HEK293 (cell line): Measurements from ENCODE around the gene WDR44.

Experiments used
- CTCF ChIA-PET: fragments of 350-600 bp; formaldehyde crosslinking; extraction: SDS; loops from one replicate; lab custom pipeline; 2021; ENCODE audit warnings: antibody characterized with exemption; lab: Yijun Ruan, JAX
- POLR2A ChIA-PET: fragments of 300-600 bp; formaldehyde crosslinking; extraction: SDS; loops from one replicate; lab custom pipeline; 2020; ENCODE audit warnings: antibody characterized with exemption, inconsistent platforms; lab: Yijun Ruan, JAX
- H3K27ac ChIP-seq: fragments of 200-500 bp; sonication (Bioruptor generic); 2 replicates; pipeline ENCODE4 v1.5.1; 2014; ENCODE audit warnings: low read depth, low read length, control low read depth, inconsistent platforms; ENCODE audit errors: extremely low read depth
- H3K36me3 ChIP-seq, 2 experiments: fragments of 200-500 bp in 1 of 2; sonication (Bioruptor generic) in 1 of 2; 1 replicate in 1 of 2; 2 replicates in 1 of 2; pipeline ENCODE4 v1.5.1; 2014 to 2017; ENCODE audit warnings: inconsistent platforms in 2 of 2, low read length in 2 of 2; ENCODE audit not compliant: control insufficient read depth in 2 of 2, insufficient read depth in 1 of 2
- H3K4me1 ChIP-seq: fragments of 200-500 bp; sonication (Bioruptor generic); 2 replicates; pipeline ENCODE4 v1.5.1; 2014; ENCODE audit warnings: mild to moderate bottlenecking, low read length, inconsistent platforms; ENCODE audit not compliant: control insufficient read depth, insufficient read depth
- H3K4me3 ChIP-seq: 2 replicates; pipeline ENCODE4 v1.5.1; 2011; ENCODE audit warnings: low read depth, mild to moderate bottlenecking, control low read depth, low read length, moderate library complexity
- H3K9me3 ChIP-seq: fragments of 200-500 bp; sonication (Bioruptor generic); 2 replicates; pipeline ENCODE4 v1.5.1; 2014; ENCODE audit warnings: low read depth, low read length, inconsistent platforms; ENCODE audit not compliant: control insufficient read depth, insufficient read depth
- EGR2 ChIP-seq: fragments of 450-650 bp; formaldehyde crosslinking; IDR thresholded peaks from 2 replicates; pipeline ENCODE4 v1.5.1; 2016; ENCODE audit warnings: low read depth, missing biosample characterization, missing genetic modification characterization
- FEZF1 ChIP-seq: fragments of 450-650 bp; formaldehyde crosslinking; IDR thresholded peaks from 2 replicates; pipeline ENCODE4 v1.5.1; 2016; ENCODE audit warnings: missing biosample characterization, missing genetic modification characterization
- PRDM10 ChIP-seq: fragments of 450-650 bp; formaldehyde crosslinking; IDR thresholded peaks from 2 replicates; pipeline ENCODE4 v1.5.1; 2016; ENCODE audit warnings: missing biosample characterization, missing genetic modification characterization
- PRDM6 ChIP-seq: fragments of 450-650 bp; formaldehyde crosslinking; IDR thresholded peaks from 2 replicates; pipeline ENCODE4 v1.5.1; 2017; ENCODE audit warnings: missing biosample characterization, missing genetic modification characterization
- TRIM28 ChIP-seq: IDR thresholded peaks from 2 replicates; pipeline ENCODE4 v1.6.1; 2011; ENCODE audit warnings: low read length, control low read depth, borderline replicate concordance
- TSHZ1 ChIP-seq: fragments of 450-650 bp; formaldehyde crosslinking; IDR thresholded peaks from 2 replicates; pipeline ENCODE4 v1.5.1; 2016; ENCODE audit warnings: missing biosample characterization, missing genetic modification characterization, borderline replicate concordance
- ZNF10 ChIP-seq: fragments of 450-650 bp; formaldehyde crosslinking; IDR thresholded peaks from 2 replicates; pipeline ENCODE4 v1.5.1; 2017; ENCODE audit warnings: missing biosample characterization, missing genetic modification characterization
- ZNF121 ChIP-seq: fragments of 450-650 bp; formaldehyde crosslinking; IDR thresholded peaks from 2 replicates; pipeline ENCODE4 v1.5.1; 2016; ENCODE audit warnings: missing biosample characterization, missing genetic modification characterization
- ZNF23 ChIP-seq: fragments of 450-650 bp; formaldehyde crosslinking; IDR thresholded peaks from 2 replicates; pipeline ENCODE4 v1.5.1; 2016; ENCODE audit warnings: missing biosample characterization, missing genetic modification characterization, borderline replicate concordance
- ZNF433 ChIP-seq: fragments of 450-650 bp; formaldehyde crosslinking; IDR thresholded peaks from 2 replicates; pipeline ENCODE4 v1.5.1; 2016; ENCODE audit warnings: missing biosample characterization, missing genetic modification characterization, low read depth
- ZNF501 ChIP-seq: fragments of 450-650 bp; formaldehyde crosslinking; IDR thresholded peaks from 2 replicates; pipeline ENCODE4 v1.5.1; 2016; ENCODE audit warnings: missing biosample characterization, missing genetic modification characterization
- ZNF626 ChIP-seq: fragments of 450-650 bp; sonication (Bioruptor Pico); formaldehyde crosslinking; IDR thresholded peaks from 2 replicates; pipeline ENCODE4 v1.5.1; 2018; ENCODE audit warnings: missing biosample characterization, missing genetic modification characterization, inconsistent platforms
- ZNF76 ChIP-seq: fragments of 450-650 bp; formaldehyde crosslinking; IDR thresholded peaks from 2 replicates; pipeline ENCODE4; 2016; ENCODE audit warnings: low read depth, missing biosample characterization, missing genetic modification characterization, borderline replicate concordance
- ZNF843 ChIP-seq: fragments of 450-650 bp; formaldehyde crosslinking; IDR thresholded peaks from 2 replicates; pipeline ENCODE4 v1.5.1; 2016; ENCODE audit warnings: missing biosample characterization, missing genetic modification characterization
- ZSCAN23 ChIP-seq: fragments of 450-650 bp; formaldehyde crosslinking; IDR thresholded peaks from 2 replicates; pipeline ENCODE4 v1.5.1; 2016; ENCODE audit warnings: missing biosample characterization, missing genetic modification characterization
- ZXDB ChIP-seq: fragments of 450-650 bp; formaldehyde crosslinking; IDR thresholded peaks from 2 replicates; pipeline ENCODE4 v1.5.1; 2016; ENCODE audit warnings: missing biosample characterization, missing genetic modification characterization

The WDR44 gene

GRCh38 chrX:118349188-118349587 is 3.3 kb downstream of the WDR44 start:
- CTCF ChIA-PET, result interaction anchor here (0.6 to 0.9 kb wide), 2 partner anchors 15 to 35 kb away, joined by 4 to 6 read pairs; no protein-coding TSS in a partner anchor
- TF ChIP-seq ZNF76 (tag by site-specific recombination), result no peak
- no peak for TF ChIP-seq ZNF433
- no peak for TF ChIP-seq ZSCAN23 (tag by site-specific recombination)
- TF ChIP-seq ZNF501 (tag by site-specific recombination), result no peak
- no peak for TF ChIP-seq FEZF1 (tag by site-specific recombination)
- TF ChIP-seq ZNF23 (tag by site-specific recombination), result no peak
- TF ChIP-seq ZNF626, result no peak
- TF ChIP-seq ZNF121, result peak; percentile 97
- Histone ChIP-seq H3K36me3 (no peaks in the 10 kb centered on the region), H3K27ac (no peak overlapping the region), H3K4me3 (no peak overlapping the region), H3K4me1 (no peaks in the 10 kb centered on the region), H3K9me3 (no peaks in the 10 kb centered on the region)
- POLR2A ChIA-PET, result interaction anchor here (0.7 kb wide), 1 partner anchor 147 kb away, joined by 5 read pairs; the partner anchor contains the start of gene DOCK11

- POLR2A ChIA-PET, result no interaction called here
- no peaks in the 10 kb centered on the region for H3K4me1 ChIP-seq
- H3K4me3 ChIP-seq, result no peak overlapping the region
- no peak overlapping the region for H3K27ac ChIP-seq
- no peaks in the 10 kb centered on the region for H3K36me3 ChIP-seq
- CTCF ChIA-PET, result interaction anchor here (0.9 kb wide), 1 partner anchor 14 kb away, joined by 6 read pairs; no protein-coding TSS in a partner anchor
- no peaks in the 10 kb centered on the region for H3K9me3 ChIP-seq
- TF ChIP-seq TSHZ1 (tag by site-specific recombination), result no peak
- no peak for TF ChIP-seq EGR2 (tag by site-specific recombination)
- 0 out of 2 replicates have a peak, but pooled peaks have one; percentile 35 for TF ChIP-seq PRDM10 (tag by site-specific recombination)
- TF ChIP-seq ZNF843, result peak; percentile 64; the same call in 1 of the 2 replicates
- peak; percentile 31; the same call in 1 of the 2 replicates for TF ChIP-seq ZXDB
- TF ChIP-seq TRIM28, result 0 out of 2 replicates have a peak, but pooled peaks have one; percentile 11
- TF ChIP-seq ZNF10, result no peak
- peak; percentile 69 for TF ChIP-seq PRDM6 (tag by site-specific recombination)
- TF ChIP-seq, all 188 proteins: peak for 5
These were observed 4.3 kb downstream of the WDR44 start for GRCh38 chrX:118350221-118350620.
